Hypothalamus (tissue), 51 donors: ENCODE results near the gene FAM110A.
"Not testable (repeated sequence)": the region's sequence is repeated elsewhere in the genome, so short reads cannot be mapped to it uniquely, and the experiment has no call there.

ENCODE experiments used
- DNase-seq, 51 donors: peaks; one replicate each; lab custom pipeline; 2025; lab: John Stamatoyannopoulos, UW

Gene FAM110A

GRCh38 chr20:891706-892080 is 58.2 kb downstream of the FAM110A start:
- DNase-seq, result peak in 3 of 51 donors; percentile 35 to 65 (median 48)

- DNase-seq, result not testable (repeated sequence)
Measured at GRCh38 chr20:892371-892770, 58.9 kb downstream of the FAM110A start.
